ENCODE results near the gene SLC15A4. TPM values are rescaled to one million over a fixed set of nuclear protein-coding genes. Genes with fewer than 3 reads are reported as not detected.

Gene SLC15A4
- total RNA-seq, 1 experiment from 2014 or later: 21.6 TPM

GRCh38 chr12:128807161-128807724 is 16.5 kb downstream of the SLC15A4 start:
- Mint-ChIP-seq H3K4me1 (peaks cover 12 to 21% of the 10 kb centered on the region in 2 experiments), H3K27ac (peak overlapping the region in 1 of 3 experiments; percentile 89; a peak in 2 of 7 replicates), H3K27me3 (ENCODE audit: low read depth) (no peaks in the 10 kb centered on the region), H3K4me3 (no peak overlapping the region), H3K36me3 (ENCODE audit: insufficient read depth in 1 of 3, low read depth in 3 of 3) (peaks cover 21 to 57% (median 55%) of the 10 kb centered on the region in 3 experiments; a peak in 6 of 7 replicates), H3K9me3 (no peaks in the 10 kb centered on the region)
- Histone ChIP-seq H3K27ac (ENCODE audit: insufficient read length, low read depth, low read length) (no peak overlapping the region), H3K23ac (ENCODE audit: insufficient read length, low read depth, low read length) (no peak overlapping the region), H3T11ph (ENCODE audit: low read length) (no peak overlapping the region), H3K4ac (ENCODE audit: low read depth, low read length) (no peak overlapping the region), H4K5ac (ENCODE audit: insufficient read length, low read depth, low read length) (no peak overlapping the region), H2AFZ (ENCODE audit: low read length) (no peak overlapping the region), H3K4me1 (ENCODE audit: insufficient read depth, low read length) (no peaks in the 10 kb centered on the region), H3K4me2 (ENCODE audit: insufficient read depth, insufficient read length, low read length) (no peak overlapping the region), H3K27me3 (ENCODE audit: insufficient read depth, low read length) (no peaks in the 10 kb centered on the region), H4K20me1 (ENCODE audit: control insufficient read depth, insufficient read depth, insufficient read length) (no peaks in the 10 kb centered on the region), H3K18ac (ENCODE audit: insufficient read length, low read depth, low read length) (no peak overlapping the region), H3K79me2 (ENCODE audit: insufficient read depth, low read length) (peaks cover 6% of the 10 kb centered on the region; the same call in 1 of the 2 replicates), H2BK120ac (ENCODE audit: low read depth, low read length, poor library complexity, severe bottlenecking) (no peak overlapping the region), H3K56ac (ENCODE audit: insufficient read length, low read depth, low read length) (no peak overlapping the region), H3K14ac (ENCODE audit: insufficient read depth, low read length) (no peak overlapping the region), H2BK20ac (ENCODE audit: low read depth, low read length, poor library complexity, severe bottlenecking) (no peak overlapping the region), H4K91ac (ENCODE audit: insufficient read length, low read depth, low read length) (no peak overlapping the region), H3K9me3 (ENCODE audit: control insufficient read depth, low read depth, low read length) (no peaks in the 10 kb centered on the region), H3K9ac (ENCODE audit: extremely low read depth, insufficient read length, low read length) (no peak overlapping the region), H3K79me1 (ENCODE audit: insufficient read depth, low read depth, low read length, poor library complexity, severe bottlenecking) (peaks cover 17% of the 10 kb centered on the region), H3K23me2 (ENCODE audit: insufficient read length, low read depth, low read length, poor library complexity, severe bottlenecking) (no peaks in the 10 kb centered on the region), H4K8ac (replicated peaks; ENCODE audit: insufficient read length, low read depth, low read length) (no peak overlapping the region), H2BK15ac (ENCODE audit: low read depth, low read length) (no peak overlapping the region), H2BK5ac (ENCODE audit: insufficient read length, low read length) (no peak overlapping the region), H2BK12ac (ENCODE audit: insufficient read length, low read depth, low read length) (no peak overlapping the region), H2AK5ac (ENCODE audit: insufficient read length, low read length) (no peak overlapping the region)
- WGBS (ENCODE audit: extremely low coverage, insufficient read length, low lambda C conversion rate): no CpG with 5 or more reads among the region's 14 CpGs
- TF ChIP-seq, protein P1, sequence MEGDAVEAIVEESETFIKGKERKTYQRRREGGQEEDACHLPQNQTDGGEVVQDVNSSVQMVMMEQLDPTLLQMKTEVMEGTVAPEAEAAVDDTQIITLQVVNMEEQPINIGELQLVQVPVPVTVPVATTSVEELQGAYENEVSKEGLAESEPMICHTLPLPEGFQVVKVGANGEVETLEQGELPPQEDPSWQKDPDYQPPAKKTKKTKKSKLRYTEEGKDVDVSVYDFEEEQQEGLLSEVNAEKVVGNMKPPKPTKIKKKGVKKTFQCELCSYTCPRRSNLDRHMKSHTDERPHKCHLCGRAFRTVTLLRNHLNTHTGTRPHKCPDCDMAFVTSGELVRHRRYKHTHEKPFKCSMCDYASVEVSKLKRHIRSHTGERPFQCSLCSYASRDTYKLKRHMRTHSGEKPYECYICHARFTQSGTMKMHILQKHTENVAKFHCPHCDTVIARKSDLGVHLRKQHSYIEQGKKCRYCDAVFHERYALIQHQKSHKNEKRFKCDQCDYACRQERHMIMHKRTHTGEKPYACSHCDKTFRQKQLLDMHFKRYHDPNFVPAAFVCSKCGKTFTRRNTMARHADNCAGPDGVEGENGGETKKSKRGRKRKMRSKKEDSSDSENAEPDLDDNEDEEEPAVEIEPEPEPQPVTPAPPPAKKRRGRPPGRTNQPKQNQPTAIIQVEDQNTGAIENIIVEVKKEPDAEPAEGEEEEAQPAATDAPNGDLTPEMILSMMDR (conservative IDR thresholded peaks at IDR 0.05): no peak
- no peak for DNase-seq
